Measurements from ENCODE around the gene C8G.

The C8G gene

DNA sequence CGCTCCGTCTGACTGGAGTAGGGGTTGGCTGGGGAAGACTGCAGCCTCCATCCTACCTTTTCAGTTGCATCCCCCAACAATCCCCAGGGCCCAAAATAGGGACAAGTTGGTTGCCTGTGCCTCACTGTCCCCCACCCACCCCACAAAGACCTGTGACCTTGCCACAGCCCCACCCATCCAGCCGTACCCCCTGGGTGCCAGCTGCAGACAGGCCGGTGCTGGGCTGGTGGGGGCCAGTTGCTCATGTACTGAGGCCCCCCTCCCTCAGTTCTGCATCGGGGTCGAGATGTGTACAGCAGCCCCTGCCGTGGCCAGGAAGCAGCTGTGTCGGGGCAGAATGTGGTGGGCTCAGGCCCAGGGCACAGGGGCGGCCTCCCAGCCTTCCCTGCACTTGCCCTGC lies 38.1 kb downstream of the C8G start:
- no peak for DNase-seq

- DNase-seq = no peak
Observed at GRCh38 chr9:136983656-136984314, 38.7 kb downstream of the C8G start.

- DNase-seq = no peak
Observed at GRCh38 chr9:136984464-136985026, 39.5 kb downstream of the C8G start.

- no peak for DNase-seq
Observed at GRCh38 chr9:136985027-136985602, 40.1 kb downstream of the C8G start.

DNA sequence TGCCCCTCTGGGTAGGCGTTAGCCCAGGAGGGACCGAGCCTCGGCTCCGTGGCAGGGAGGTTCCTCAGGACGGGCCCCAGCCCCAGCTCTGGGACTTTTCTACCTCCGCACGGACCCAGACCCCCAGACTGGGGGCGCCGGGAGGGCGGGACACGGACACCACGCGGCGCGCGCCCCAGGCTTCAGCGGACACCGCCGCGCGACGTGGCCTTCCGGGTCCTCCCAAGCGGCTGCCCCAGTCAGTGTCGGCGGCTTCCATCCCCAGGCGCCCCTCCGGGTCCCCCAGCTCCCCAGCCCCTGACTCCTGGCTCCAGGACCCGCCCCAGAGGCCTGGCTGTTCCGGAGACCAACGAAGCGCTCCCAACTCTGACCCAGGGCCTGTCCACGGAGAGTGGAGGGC lies 40.8 kb downstream of the C8G start:
- no peak for DNase-seq

- DNase-seq = no peak
Observed at GRCh38 chr9:136988872-136989271, 43.8 kb downstream of the C8G start.

- no peak for DNase-seq
Observed at GRCh38 chr9:136990242-136990911, 45.3 kb downstream of the C8G start.

DNA sequence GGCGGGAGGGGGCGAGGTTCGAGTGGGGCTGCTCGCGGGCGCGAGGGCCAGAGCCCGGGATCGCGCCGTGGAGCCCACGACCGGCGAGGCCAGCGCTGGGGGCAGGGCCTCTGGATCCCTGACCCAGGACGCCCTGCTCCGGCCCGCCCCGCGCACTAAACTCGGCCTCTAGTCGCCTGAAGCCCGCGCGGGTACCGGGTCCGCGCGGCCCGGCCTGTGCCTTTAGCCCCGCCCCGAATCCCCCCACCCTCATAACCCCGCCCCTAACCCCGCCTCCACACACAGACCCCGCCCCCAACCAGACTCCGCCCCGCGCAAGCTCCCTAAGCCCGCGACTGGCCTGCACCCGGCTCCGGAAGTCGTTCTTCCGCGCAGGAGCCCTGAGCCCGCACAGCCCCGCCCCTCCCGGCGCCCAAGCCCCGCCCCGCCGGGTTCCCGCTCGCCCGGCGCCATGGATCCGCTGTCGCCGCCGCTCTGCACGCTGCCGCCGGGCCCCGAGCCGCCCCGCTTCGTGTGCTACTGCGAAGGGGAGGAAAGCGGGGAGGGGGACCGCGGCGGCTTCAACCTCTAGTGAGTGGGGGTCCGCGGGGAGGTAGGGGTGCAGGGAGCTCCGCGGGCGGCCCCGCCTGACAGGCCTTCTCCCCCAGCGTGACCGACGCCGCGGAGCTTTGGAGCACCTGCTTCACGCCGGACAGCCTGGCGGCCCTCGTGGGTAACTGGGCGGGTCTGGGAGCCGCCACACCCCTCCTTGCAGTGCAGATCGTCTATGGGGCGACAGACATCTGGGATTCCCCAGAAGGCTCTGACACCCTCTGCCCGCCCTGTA lies 47.2 kb downstream of the C8G start, which contains the start of gene PAXX:
TSS of gene PAXX (plus strand) at position 430 of the 826 bp plus-strand sequence. CDS start at position 452, 22 bp downstream.
- DNase-seq = peak; percentile 82

DNA sequence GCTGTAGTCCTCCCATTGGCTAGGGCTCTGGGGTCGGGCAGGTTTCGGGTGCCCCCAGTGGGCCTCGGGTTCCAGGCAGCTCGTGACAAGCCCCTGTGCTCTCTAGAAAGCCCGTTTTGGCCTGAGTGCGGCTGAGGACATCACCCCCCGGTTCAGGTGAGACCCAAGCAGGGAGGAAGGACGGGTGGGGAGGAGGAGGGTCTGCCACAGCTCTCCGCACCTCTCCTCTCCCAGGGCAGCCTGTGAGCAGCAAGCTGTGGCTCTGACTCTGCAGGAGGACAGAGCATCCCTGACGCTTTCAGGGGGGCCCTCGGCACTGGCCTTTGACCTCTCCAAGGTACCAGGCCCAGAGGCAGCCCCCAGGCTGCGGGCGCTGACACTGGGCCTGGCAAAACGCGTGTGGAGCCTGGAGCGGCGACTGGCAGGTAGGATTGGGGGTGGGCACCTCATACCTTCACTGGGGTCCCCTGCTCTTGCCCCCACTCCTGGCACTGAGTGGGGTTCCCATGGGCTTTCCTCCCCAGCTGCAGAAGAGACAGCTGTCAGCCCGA lies 47.9 kb downstream of the C8G start:
- no peak for DNase-seq

DNA sequence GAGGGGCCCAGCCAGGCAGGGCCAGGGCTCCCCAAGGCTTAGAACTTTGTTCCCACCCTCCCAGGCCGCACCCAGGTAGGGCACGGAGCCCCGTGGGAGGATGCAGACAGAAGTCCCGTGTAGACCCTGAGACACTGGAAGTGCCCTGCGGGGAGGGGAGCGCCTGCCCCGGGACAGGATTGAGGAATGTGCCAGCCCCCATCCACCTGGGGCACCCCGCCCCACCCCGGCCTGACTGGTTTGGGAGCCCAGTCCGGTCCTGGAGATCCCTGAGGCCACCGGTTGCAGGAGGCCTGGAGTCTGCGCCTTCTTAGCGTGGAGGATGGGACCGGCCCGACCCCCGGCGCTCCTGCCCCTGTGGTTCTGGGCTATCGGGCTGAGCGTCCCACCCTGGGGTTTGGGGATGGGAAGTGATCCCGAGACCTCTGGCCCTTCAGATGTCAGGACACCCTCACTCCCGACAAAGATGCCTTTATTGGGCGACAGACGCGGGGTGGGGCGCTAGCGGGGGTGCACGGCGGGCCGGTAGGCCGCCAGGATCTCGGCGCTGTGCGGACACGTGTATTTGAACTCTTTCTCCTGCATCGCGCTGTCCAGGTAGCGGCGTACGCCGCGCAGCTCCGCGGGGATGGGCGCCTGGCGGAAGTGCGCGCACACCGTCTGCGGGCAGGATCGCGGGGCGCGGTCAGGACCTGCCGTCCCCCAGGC lies 49.3 kb downstream of the C8G start:
- no peak for DNase-seq

GRCh38 chr9:136994888-136995230 lies 49.8 kb downstream of the C8G start:
- DNase-seq = no peak

DNA sequence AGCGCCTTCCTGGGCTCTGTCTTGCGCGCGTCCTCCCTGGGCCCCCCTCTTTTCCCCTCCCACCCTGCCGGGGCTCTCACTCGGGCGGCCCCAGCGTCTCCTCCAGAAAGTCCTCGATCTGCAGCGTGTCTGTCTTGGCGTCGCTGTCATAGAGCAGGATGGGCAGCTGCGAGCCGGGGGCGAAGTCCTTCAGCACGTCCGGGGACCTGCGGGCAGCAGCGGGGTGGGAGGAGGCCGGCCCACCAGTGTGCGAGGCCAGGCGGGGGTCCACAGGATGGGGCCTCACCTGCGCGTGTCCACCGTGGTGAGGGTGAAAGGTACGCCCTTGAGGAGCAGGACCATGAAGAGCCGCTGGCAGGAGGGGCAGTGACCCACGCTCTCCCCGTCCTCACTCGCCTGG lies 50.3 kb downstream of the C8G start:
- DNase-seq = no peak

DNA sequence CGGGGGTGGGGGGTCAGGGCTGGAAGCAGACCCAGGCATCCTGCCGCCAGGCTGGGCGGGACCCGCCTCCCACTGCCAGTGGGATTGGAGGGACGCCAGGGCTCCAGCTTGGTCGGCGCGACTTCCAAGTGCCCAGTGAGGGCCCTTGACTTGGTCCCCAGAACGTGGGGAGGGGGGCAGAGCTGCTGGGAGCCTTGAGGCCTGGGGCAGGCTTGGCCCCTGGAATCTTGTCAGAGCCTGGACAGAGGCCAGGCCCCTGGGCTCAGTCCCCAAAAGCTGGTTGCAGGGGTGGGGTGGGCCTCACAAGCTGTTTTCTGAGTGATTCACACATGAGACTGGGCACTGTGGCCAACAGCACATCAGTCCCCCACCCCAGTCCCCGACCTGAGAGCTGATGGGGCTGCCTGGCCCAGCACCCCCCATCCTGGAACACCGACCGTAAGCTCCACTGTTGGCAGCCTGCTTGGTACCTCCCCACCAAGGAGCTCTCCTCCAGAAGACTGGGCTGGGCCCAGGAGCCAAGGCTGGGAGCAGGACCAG lies 50.8 kb downstream of the C8G start:
- DNase-seq = no peak

Measured in right kidney (tissue), 1 donor.